GM18520 (cell line): ENCODE data around the gene CHERP.
A peak's percentile ranks its signal among the peaks of the same experiment; 100 is the strongest.
"Not testable (repeated sequence)": the region's sequence is repeated elsewhere in the genome, so short reads cannot be mapped to it uniquely, and the experiment has no call there.

Source experiments
- ATAC-seq: cut with Tn5 transposase; IDR thresholded peaks from one replicate; pipeline ENCODE4 v1.9.1; 2021; ENCODE audit not compliant: unreplicated experiment

Gene CHERP

DNA sequence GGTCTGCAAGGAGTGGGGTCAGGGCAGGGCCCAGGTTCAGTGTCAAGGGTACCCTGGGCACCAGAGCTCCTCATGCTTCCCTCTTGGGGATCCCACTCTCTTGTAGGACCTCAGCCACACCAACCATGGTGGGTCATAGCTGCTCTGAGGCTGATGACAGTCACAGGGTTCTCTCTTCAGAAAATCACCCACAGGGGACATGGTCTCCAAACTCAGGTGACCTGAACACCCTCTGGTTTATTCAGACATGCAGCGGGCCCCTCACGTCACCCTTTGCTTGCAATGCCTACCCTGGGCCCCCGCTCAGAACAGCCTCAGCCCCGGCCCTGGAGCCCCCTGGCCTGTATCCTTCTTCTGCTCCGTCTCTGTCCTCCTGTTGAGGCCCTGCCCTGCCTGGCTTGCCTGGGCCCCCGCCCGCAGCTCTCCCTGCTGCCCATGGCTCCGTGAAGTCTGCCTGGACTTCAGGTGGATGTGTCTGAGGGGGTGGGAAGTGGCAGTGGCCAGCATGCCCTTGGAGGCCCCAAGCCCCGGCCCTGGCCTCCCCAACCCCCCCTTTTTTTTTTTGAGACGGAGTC lies 20.4 kb downstream of the CHERP start:
- no peak for ATAC-seq

DNA sequence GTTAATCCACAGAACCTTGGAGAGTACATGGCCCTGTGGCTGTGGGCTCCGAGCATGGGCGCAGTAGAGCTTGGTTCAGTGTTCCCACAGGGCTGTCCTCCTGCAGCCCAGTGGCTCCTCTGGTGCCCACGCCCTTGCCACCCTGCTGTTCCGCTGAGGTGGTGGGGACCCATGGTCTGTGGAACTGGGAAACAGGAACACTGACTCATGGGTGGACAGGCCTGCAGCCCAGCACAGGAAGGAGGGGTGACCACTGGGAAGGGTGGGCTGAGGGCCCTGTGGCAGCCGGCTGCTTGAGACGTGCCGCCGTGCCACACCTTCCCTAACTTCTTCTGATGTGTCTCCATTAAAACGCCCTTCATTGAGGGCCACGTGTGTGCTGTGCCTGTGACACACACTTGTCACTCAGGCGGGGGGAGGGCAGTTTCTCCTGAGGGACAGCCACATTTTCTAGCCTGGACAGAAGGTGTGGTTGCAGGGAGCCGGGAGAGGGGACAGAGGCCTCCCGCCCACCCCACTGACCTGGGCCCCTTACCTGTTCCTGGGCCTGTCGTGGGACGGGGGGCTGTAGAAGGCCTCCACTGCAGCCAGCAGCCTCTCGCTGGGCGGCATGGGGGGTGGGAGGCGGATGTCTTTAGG lies 21.1 kb downstream of the CHERP start:
- ATAC-seq: no peak

DNA sequence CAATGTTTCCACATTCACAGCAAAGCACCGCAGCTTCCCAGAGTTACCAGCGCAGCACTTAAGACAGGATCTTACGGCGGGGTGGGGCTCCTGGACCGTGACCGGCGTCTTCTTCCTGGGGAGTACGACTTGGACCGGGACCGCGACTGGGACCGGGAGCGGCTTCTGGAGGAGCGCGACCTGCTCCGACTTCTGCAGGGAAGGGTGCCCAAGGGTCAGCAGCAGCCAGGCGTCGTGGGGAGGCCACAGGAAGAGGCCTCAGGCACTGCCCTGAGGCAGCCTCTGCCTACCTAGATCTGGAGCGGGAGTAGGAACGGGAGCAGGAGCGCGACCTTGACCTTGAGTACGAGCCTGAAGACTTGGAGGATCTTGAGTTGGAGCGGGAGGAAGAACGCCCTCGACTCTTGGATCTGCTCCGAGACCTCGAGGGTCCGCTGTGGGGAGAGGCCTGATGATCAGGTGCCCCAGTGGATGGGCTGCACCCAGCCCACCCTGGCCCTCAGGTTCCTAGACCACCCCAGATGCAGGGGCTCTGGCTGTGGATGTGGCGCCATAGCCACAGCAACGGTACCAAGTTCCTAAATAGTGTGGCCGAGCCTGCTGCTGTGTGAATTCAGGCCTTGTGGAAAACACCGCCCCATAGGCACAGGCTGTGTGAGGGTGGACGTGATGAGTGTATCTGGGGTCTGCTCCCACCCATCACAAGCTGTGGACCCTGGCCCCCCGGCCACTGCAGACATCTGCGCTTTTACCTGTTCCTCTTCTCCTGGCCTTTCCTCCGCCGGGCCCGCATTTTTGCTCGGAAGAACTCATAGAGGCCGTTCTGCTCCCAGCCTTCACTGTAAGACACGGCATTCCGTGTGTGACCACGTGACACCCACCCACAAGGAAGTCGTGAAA lies 21.9 kb downstream of the CHERP start:
- ATAC-seq: no peak

DNA sequence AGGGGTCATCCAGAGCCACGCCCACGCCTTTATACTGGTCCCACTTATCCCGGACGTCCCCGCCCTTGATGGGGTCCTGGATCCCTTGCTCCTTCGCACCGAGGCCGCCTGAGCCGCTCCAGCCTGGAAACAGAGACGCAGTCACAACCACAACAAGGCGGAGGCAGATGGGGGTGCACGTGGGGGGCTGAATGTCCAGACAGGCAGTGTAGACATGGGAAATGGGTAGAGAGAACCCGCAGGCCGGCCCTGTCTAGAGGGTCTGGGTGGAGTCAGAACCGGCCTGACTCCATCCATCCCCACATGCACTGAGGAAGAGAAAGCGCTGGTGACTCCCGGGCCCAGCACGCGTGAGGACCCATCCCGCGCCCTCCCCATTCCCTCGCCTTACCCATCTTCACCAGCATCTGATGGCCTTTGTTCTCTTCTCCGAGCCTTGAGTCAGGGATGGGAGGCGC lies 23.0 kb downstream of the CHERP start:
- ATAC-seq: no peak

DNA sequence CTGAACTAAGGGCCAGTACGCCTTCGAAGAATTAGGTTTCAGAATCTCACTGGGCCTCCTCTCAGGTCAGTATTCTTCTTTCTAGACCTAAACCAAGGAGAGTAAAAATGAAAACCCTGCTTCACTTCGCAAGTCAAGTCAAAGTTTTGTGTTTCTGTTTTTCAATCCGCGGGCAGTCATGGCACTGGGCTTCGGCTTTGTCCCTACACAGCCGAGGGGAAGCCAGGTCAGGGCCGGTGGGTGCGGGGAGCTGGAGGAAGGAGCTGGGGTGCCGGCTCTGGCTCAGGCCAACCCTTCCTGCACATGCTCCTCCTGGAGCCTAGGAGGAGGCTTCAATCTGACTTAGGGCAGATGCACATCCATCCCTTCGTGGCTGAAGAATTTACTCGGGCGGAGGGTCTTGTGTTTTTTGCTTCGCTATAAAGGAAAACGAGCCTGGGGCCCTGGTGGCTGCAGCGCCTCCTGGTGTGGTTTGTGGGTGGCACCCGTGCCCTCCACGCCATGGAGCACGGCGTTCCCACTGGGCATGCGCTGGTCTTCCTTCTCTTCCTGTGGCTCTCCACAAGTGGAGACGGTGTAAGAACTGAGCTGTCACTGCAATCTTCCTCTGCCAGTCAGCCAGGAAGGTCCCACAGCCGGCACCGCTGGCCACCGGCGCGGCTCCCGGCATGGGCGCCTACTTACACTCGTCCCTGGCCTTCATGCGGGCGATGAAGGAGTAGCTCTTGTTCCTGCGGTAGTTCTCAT lies 23.6 kb downstream of the CHERP start:
- no peak for ATAC-seq

DNA sequence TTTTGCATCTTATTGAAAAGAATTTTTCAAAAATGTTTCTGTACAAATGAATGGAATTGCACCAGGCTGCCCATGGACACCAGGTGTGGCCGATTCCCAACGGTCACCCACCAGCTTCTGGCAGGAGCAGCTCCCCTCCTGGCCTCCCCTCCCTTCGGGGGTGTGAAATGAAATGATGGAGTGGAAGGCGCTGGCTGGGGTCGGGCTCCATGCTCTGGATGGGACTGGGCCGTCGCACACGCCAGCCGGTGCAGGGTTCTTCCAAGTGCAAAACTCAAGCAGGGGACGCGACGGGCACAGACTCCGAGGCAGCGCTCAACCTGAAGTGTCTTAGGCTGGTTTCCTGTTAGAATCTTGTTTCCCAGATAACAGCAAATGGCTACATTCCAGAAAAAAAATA lies 24.2 kb downstream of the CHERP start:
- ATAC-seq: no peak

DNA sequence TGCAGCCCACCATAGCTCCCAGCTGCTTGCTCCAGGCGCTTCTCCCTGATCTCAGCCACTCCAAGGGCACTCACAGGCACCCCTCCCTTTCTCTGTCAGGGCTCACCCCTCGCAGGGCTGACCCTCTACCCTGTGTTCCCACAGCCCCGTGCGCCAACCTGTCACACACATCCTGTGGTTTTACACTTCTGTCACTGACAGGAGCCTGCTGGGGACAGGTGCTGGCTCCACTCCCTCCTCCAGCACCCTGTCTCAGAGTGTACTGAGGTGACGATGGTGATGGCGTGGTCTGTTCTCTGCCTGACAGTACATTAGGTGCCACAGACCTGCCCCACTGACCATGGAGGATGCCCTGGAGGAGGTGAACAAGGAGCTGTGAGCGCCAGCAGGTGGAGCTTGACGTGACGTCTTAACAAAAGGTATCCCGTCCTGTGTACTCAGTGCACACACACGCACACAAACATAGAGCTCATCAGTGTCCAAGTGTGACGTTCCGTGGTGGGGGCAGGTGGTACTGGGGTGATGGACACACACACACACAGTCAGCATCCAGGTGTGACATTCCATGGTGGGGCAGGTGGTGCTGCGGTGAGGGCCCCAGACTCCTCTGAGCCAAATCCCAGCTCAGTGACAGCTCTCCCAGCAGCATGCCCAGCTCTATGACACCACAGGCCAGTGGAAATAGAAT lies 25.2 kb downstream of the CHERP start:
- no peak for ATAC-seq

DNA sequence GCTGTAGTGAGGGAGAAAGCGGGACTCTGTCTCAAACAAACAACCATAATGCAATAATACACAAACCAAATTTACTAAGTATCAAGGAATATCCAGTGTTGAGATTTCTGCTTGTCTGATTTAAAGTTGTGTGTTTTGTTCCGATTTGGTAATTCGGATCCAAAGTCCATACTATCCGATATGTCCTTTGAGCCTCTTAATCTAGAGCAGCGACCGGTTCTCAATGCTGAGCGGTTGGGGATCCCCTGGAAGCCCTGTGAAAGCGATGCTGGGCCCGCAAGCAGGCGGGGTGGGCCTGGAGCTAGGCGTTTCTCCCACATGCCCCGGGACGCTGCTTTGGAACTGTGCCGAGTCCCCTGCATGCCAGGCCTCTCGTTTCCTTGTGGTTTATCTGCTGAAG lies 25.9 kb downstream of the CHERP start:
- no peak for ATAC-seq

DNA sequence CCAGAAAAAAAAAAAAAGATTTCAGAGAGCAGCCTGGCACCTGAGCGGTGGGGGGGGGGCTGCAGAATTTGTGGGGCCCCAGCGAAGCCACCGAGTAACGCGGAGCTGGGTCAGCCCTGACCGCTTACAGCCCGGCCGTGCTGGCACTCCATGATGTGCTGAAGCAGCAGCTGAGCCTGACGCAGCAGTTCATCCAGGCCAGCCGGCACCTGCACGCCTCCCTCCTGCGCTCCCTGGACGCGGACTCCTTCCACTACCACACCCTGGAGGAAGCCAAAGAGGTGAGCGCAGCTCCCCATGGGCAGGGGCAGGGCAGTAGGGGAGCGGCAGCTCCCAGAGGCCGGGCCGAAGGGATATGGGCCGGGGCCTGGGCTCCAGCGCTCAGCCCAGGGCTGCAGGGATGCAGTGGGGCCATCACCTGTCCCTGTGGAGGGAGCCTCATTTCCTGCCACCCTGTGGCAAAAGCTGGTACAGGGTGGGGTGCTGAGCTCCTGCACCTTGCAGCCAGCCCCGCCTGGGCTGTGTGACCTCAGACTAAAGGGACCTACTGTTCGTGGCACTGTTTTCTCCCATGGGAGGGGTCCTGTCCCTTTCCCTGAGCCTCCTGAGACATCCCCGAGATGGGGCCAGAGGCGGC lies 27.7 kb downstream of the CHERP start:
- ATAC-seq: no peak

DNA sequence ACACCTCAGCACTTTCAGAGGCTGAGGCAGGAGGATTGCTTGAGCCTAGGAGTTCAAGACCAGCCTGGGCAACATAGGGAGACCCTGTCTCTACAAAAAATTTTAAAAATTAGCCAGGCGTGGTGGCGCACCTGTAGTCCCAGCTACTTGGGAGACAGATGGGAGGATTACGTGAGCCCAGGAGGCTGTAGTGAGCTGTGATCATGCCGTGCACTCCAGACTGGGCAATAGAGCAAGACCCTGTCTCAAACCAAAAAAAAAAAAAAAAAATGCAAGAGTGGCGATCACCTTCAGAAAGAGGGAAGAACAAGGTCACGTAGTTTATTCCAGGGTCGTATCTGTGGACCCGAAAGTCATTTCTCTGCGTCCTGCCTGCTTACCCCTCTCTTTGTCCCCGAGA lies 29.6 kb downstream of the CHERP start:
- not testable (repeated sequence) for ATAC-seq

DNA sequence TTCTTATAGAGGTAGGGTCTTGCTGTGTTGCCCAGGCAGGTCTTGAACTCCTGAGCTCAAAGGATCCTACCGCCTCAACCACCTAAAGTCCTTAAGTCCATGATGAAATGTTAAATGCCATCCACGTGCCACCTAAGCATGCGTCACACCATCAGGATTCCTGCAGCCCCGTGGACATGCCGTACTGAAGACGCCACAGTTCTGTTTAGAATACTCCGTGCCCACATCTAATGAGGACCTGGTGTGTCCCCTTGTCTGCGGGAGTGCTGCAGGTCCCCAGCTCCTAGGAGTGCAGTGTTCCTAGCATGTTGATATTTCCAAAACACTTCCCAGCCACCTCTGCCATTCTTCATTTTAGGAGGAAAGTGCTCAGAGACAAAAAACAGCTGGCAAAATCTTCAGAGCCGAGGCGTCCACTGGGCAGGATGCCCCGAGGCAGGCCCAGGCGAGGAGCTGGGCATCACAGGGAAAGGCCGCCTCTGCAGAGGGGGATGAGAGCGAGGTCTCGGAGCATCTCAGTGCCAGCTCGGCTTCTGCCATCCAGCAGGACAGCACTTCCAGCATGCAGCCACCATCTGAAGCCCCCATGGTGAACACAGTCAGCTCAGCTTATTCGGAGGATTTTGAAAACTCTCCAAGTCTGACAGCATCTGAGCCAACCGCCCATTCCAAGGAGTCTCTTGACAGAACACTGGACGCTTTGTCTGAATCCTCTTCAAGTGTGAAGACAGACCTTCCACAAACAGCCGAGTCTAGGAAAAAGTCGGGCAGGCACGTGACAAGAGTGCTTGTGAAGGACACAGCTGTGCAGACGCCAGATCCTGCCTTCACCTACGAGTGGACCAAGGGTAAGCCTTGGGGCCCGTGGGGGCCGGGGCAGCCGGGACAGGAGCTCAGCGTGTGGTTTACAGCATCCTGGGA lies 32.8 kb downstream of the CHERP start:
- no peak for ATAC-seq

DNA sequence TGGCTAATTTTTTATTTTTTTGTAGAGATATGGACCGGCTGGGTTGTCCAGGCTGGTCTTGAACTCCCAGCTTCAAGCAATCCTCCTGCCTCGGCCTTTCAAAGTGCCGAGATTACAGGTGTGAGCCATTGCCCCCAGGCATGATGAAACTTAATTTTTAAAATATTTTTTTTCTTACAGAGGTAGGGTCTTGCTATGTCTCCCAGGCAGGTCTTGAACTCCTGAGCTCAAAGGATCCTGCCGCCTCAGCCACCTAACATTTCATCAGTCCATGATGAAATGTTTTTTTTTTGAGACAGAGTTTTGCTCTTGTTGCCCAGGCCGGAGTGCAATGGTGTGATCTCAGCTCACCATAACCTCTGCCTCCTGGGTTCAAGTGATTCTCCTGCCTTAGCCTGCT lies 33.7 kb downstream of the CHERP start:
- no peak for ATAC-seq

DNA sequence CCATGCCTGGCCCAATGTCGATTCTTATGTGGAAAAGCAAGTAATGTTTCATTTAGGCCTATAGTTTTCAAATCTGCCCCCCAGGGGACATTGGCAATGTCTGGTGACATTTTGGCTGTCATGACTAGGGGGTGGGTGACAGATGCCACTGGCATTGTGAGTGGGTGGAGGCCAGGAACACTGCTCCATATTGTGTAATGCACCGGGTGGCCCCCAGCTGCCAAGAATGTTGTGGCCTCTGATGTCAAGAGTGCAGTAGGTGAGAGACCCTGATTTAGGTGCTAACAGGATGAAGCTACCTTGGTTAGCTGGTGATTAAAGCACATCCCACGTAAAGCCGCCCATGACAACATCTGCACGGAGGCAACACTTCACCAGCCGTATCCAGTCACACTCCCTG lies 35.3 kb downstream of the CHERP start:
- ATAC-seq: no peak

DNA sequence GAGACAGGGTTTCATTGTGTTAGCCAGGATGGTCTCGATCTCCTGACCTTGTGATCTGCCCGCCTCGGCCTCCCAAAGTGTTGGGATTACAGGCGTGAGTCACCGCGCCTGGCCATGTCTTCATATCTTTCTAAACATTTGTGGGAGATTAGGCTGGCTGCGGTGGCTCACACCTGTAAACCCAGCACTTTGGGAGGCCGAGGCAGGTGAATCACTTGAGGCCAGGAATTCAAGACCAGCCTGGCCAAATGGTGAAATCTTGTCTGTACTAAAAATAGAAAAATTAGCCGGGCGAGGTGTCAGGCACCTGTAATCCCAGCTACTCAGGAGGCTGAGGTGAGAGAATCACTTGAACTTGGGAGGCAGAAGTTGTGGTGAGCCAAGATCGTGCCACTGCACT lies 36.1 kb downstream of the CHERP start:
- not testable (repeated sequence) for ATAC-seq

DNA sequence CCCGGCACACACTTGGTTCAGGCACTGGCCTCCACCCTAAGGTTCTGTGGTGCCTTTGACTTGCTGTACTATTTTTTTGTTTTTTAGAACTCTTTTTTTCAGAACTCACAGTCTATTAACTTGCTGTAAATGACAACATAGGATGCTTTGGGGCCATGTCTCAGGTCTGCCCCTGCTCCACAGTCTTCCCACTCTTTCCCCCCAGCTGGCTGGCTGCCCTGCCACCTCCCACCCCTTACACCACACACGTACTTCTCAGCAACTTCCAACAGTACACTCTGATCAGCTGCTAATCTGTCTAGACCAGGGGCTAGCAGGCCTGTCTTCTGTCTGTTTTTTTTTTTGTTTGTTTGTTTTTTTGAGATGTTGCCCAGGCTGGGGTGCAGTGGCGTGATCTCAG lies 38.0 kb downstream of the CHERP start:
- no peak for ATAC-seq

DNA sequence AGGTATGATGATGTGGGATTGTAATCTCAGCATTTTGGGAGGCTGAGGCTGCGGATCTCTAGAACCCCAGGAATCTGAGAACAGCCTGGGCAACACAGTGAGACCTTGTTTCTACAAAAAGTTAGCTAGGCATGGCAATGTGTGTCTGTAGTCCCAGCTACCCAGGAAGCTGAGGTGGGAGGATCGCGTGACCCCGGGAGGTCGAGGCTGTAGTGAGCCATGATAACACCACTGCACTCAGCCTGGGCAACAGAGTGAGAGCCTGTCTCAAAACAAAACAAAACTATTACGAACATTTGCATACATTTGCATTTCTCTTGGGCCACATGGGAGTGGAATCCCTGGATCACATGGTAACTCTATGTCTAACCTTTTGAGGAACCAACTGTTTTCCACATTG lies 44.4 kb downstream of the CHERP start:
- ATAC-seq: no peak

DNA sequence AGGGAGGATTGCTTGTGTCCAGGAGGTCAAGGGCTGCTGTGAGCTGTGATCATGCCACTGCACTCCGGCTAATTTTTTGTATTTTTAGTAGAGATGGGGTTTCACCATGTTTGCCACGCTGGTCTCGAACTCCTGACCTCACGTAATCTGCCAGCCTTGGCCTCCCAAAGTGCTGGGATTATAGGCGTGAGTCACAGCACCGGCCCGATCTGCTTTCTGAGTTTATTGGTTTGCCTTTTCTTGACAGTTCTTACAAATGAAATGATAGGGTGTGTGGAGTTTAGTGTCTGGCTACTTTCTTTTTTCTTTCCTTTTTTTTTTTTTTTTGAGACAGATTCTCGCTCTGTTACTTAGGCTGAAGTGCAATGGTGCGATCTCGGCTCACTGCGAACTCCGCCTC lies 45.2 kb downstream of the CHERP start:
- no peak for ATAC-seq

DNA sequence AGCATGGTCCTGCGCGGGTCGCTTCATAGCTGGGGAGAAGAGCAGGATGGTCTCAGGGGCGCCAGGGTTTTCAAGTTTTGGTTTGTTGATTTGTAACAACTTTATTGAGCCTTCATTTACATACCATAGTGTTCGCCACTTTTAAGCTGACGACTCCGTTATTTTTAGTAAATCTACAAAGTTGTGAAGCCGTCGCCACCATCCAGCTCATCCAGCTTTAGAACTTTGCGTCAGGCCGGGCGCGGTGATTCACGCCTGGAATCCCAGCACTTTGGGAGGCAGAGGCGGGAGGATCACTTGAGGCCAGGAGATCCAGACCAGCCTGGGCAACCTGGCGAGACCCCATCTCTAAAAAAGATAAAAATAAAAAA lies 45.6 kb downstream of the CHERP start:
- no peak for ATAC-seq

DNA sequence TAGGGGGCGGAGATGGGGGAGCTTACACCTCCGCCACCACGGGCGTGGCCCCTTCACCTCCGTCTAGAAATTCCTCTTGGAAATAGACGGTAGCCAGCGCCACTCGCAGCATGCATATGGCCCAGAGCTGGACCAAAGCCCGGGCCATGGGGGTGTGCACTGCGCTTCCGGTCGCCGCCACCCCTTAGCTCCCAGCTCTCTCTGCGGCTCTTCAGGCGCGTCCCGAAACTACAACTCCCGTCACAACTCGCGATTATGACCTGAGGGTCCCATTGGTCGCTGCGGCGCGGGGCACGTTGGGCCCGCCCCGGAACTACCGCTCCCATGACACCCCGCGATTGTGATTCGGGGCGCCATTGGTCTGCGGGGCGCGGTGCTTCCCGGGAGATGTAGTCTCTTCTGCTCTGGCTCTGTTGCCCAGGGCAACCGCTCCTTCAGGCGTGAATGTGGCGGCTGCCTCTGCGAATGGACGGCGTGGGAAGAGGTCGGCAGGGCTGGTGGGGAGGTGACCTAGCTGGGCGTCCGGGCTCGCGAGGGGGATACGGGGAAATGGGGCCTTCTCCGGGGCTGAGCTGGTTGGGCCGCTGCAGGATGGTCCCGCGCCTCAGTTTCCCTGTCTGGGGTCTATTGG lies 46.1 kb downstream of the CHERP start, which contains the start of the genes C19orf44 and CALR3:
Gene C19orf44 (plus strand): TSS at position 413 of the 631 bp plus-strand sequence. CDS start 4,399 bp downstream, outside the sequence.
Gene CALR3 (minus strand): TSS at position 186 of the 631 bp plus-strand sequence. CDS start 38 bp downstream, at position 148.
- ATAC-seq: peak; percentile 97
